ENCODE measurements around the gene EXOC4. TPM values are rescaled to one million over a fixed set of nuclear protein-coding genes. Genes with fewer than 3 reads are reported as not detected.

Gene EXOC4
- total and polyA plus RNA-seq, 7 donors, result 7.6 to 63.0 (median 29.1) TPM

DNA sequence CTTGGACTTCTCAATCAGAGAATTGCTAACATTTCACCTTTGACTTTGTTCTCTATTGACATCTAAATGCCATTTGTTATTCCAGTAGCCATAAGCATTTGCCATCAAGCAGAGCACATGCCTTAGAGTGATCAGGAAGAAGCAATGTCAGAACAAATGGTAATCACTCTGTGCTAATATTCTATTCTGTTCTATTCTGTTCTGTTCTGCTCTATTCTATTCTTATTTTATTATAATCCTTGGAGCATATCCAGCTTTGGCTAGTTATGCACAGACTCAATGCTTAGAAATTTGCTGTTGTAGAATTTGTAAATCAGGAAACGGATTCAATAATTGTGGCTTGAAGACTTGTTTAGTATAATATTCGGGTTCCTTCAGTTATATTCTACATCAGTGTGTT lies 175.4 kb downstream of the EXOC4 start:
- ATAC-seq (no peak), DNase-seq (no peak)
- TF ChIP-seq, protein P1, sequence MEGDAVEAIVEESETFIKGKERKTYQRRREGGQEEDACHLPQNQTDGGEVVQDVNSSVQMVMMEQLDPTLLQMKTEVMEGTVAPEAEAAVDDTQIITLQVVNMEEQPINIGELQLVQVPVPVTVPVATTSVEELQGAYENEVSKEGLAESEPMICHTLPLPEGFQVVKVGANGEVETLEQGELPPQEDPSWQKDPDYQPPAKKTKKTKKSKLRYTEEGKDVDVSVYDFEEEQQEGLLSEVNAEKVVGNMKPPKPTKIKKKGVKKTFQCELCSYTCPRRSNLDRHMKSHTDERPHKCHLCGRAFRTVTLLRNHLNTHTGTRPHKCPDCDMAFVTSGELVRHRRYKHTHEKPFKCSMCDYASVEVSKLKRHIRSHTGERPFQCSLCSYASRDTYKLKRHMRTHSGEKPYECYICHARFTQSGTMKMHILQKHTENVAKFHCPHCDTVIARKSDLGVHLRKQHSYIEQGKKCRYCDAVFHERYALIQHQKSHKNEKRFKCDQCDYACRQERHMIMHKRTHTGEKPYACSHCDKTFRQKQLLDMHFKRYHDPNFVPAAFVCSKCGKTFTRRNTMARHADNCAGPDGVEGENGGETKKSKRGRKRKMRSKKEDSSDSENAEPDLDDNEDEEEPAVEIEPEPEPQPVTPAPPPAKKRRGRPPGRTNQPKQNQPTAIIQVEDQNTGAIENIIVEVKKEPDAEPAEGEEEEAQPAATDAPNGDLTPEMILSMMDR (IDR thresholded peaks at IDR 0.05), result no peak
- Histone ChIP-seq H3K4me3 (no peak overlapping the region), H3K9me3 (no peaks in the 10 kb centered on the region), H3K27me3 (ENCODE audit: insufficient read depth in 3 of 3, low read length in 2 of 3) (no peaks in the 10 kb centered on the region), H3K27ac (no peak overlapping the region), H3K36me3 (ENCODE audit: insufficient read depth in 1 of 2, low read depth in 1 of 2) (no peaks in the 10 kb centered on the region), H3K4me1 (no peaks in the 10 kb centered on the region)
- intact Hi-C loops (cut with DNase I), result loop anchor here in 1 of 2 donors (10.0 kb wide), 1 partner anchor 1104 kb away; no protein-coding TSS in a partner anchor
- 74 to 92% (median 82%) methylated on average over 2 of the region's 2 CpGs for WGBS, 3 donors

DNA sequence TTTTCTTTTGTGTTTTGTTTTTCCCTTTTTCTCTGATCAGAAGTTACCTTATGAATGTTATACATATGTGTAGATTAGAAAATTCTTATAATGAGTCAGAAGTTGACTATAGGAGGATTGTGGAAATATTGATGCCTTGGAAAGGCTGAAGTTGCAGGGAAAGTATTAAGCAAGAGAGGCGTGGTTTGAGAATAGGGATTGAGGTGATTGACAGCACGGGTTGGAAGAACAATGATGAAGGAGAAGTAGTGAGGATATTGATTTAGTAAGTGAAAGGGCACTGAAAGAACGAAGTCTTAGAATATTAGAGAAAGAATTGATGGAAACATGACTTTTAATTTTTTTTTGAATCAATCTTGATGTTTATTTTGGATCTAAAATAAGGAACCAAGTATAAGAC lies 176.0 kb downstream of the EXOC4 start:
- TF ChIP-seq, protein P1 (IDR thresholded peaks at IDR 0.05), result no peak
- ATAC-seq, result no peak
- Histone ChIP-seq H3K36me3 (ENCODE audit: insufficient read depth in 1 of 2, low read depth in 1 of 2) (no peaks in the 10 kb centered on the region), H3K4me1 (peaks cover 3% of the 10 kb centered on the region), H3K9me3 (no peaks in the 10 kb centered on the region), H3K27ac (no peak overlapping the region), H3K4me3 (no peak overlapping the region), H3K27me3 (ENCODE audit: insufficient read depth in 3 of 3, low read length in 2 of 3) (no peaks in the 10 kb centered on the region)
- WGBS, 3 donors, result 92 to 96% (median 95%) methylated on average over 3 of the region's 3 CpGs
- intact Hi-C loops (cut with DNase I), result loop anchor here in 1 of 2 donors (10.0 kb wide), 1 partner anchor 1104 kb away; no protein-coding TSS in a partner anchor
- DNase-seq, result no peak

DNA sequence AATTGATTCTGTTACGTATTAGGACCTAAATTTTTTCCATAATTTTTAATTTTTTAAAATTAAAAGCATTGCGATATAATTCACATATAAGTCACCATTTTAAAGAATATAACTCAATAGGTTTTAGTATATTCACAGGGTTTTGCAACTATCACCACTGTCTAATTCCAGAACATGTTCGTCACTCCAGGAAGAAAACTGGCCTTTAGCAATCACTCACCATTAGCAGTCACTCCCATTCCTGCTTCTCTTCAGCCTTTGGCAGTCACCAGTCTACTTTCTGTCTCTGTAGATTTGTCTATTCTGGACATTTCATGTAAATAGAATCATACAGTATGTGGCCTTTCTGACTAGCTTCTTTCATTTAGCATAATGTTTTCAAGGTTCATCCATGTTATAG lies 176.5 kb downstream of the EXOC4 start:
- Histone ChIP-seq H3K4me3 (no peak overlapping the region), H3K27ac (no peak overlapping the region), H3K36me3 (ENCODE audit: insufficient read depth in 1 of 2, low read depth in 1 of 2) (no peaks in the 10 kb centered on the region), H3K27me3 (ENCODE audit: insufficient read depth in 3 of 3, low read length in 2 of 3) (no peaks in the 10 kb centered on the region), H3K4me1 (peaks cover 6% of the 10 kb centered on the region), H3K9me3 (no peaks in the 10 kb centered on the region)
- DNase-seq (no peak), ATAC-seq (peak in 2 of 4 donors; percentile 62 to 76)
- WGBS, 3 donors, result 93 to 99% (median 96%) methylated on average over 3 of the region's 3 CpGs
- TF ChIP-seq, protein P1 (IDR thresholded peaks at IDR 0.05), result no peak
- intact Hi-C loops (cut with DNase I), result loop anchor here in 1 of 2 donors (10.0 kb wide), 1 partner anchor 1105 kb away; no protein-coding TSS in a partner anchor

DNA sequence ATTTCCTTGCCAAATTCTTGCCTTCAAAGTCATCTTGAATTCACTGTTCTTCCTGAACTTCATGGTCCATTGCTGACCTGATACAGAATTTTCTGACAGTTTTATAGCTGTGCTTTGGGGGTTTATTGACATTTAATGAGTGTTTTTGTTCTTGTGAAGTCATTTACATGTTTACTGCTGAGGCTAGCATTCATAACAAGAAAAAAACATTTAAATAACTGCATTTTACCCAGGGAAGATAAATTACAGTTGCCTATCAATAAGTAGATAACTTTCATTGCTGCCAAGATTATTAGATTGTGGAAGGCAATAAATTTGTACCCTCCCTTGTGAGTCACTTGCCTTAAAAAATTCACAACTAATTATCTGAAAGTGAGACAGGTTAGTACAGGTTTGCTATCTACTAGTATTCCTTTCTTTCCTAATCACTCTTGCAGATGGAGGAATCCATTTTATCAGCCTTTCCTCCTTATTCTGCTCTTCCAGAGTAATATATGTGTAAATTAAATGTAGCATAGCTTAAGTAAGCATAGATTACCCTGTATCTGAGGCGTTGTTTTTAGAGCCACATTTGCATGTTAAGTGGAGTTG lies 178.4 kb downstream of the EXOC4 start:
- H3K4me3 ChIP-seq, result no peak overlapping the region
- H3K4me1 ChIP-seq, result peaks cover 6% of the 10 kb centered on the region
- ATAC-seq (no peak), DNase-seq (no peak)
- H3K27ac ChIP-seq, result no peak overlapping the region
- H3K9me3 ChIP-seq, result no peaks in the 10 kb centered on the region
- intact Hi-C loops (cut with DNase I), result loop anchor here in 1 of 2 donors (10.0 kb wide), 1 partner anchor 1116 kb away; no protein-coding TSS in a partner anchor
- 92 to 95% (median 93%) methylated on average over 1 of the region's 1 CpG for WGBS, 3 donors
- TF ChIP-seq, protein P1 (IDR thresholded peaks at IDR 0.05), result no peak
- no peaks in the 10 kb centered on the region for H3K27me3 ChIP-seq (ENCODE audit: insufficient read depth in 3 of 3, low read length in 2 of 3)
- H3K36me3 ChIP-seq (ENCODE audit: insufficient read depth in 1 of 2, low read depth in 1 of 2), result no peaks in the 10 kb centered on the region
